K562 (cell line): ENCODE measurements around the gene CFAP69.

ENCODE experiments used
- CXXC5 ChIP-seq: fragments of 250-450 bp; sonication (Bioruptor Pico); IDR thresholded peaks from 2 replicates; pipeline ENCODE4 v1.8.0; 2022; ENCODE audit warnings: inconsistent platforms, mild to moderate bottlenecking, moderate library complexity
- EP300 ChIP-seq: IDR thresholded peaks from 2 replicates; pipeline ENCODE4 v1.6.1; 2012; ENCODE audit warnings: low read length, improper control_type of control experiment
- JUN ChIP-seq, 2 experiments: sonication (generic) in 1 of 2; formaldehyde crosslinking in 1 of 2; IDR thresholded peaks; 2 replicates each; pipeline versions ENCODE4 v1.6.1 to v1.8.0; 2012 to 2022; ENCODE audit warnings: borderline replicate concordance in 2 of 2, mild to moderate bottlenecking in 2 of 2, improper control_type of control experiment in 1 of 2, low read depth in 1 of 2, low read length in 1 of 2, missing genetic modification reagents in 1 of 2
- JUND ChIP-seq, 2 experiments: IDR thresholded peaks; 2 replicates in 1 of 2; 3 replicates in 1 of 2; pipeline ENCODE4 v1.6.1; 2011; ENCODE audit warnings: borderline replicate concordance in 2 of 2, low read depth in 2 of 2, low read length in 2 of 2, improper control_type of control experiment in 1 of 2, missing biosample characterization in 1 of 2, missing genetic modification characterization in 1 of 2, missing genetic modification reagents in 1 of 2
- MYNN ChIP-seq, 2 experiments: sonication (generic); formaldehyde crosslinking in 1 of 2; IDR thresholded peaks; 2 replicates each; pipeline versions ENCODE4 v1.5.0 to v1.6.1; 2016 to 2020; ENCODE audit warnings: antibody characterized with exemption in 1 of 2, missing genetic modification reagents in 1 of 2
- NR2C1 ChIP-seq, 2 experiments: fragments of 450-650 bp; IDR thresholded peaks; 2 replicates each; pipeline ENCODE4 v1.6.1; 2017; ENCODE audit warnings: mild to moderate bottlenecking in 2 of 2, antibody characterized with exemption in 1 of 2, inconsistent platforms in 1 of 2, missing compliant biosample characterization in 1 of 2, missing genetic modification characterization in 1 of 2
- NR3C1 ChIP-seq: sonication (generic); formaldehyde crosslinking; IDR thresholded peaks from 2 replicates; pipeline ENCODE4 v1.8.1; 2022; ENCODE audit warnings: missing genetic modification reagents
- RREB1 ChIP-seq: fragments of 250-450 bp; sonication (Bioruptor Pico); IDR thresholded peaks from 2 replicates; pipeline ENCODE4 v1.4.0; 2020
- SIN3A ChIP-seq, 2 experiments: fragments of 150-350 bp in 1 of 2; IDR thresholded peaks; 2 replicates each; pipeline ENCODE4 v1.6.1; 2011 to 2016; ENCODE audit warnings: borderline replicate concordance in 2 of 2, low read depth in 2 of 2, low read length in 2 of 2, mild to moderate bottlenecking in 2 of 2, moderate library complexity in 2 of 2; ENCODE audit not compliant: control insufficient read depth in 1 of 2
- SUPT5H ChIP-seq: fragments of 450-650 bp; IDR thresholded peaks from 2 replicates; pipeline ENCODE4 v1.6.1; 2016
- U2AF2 ChIP-seq: fragments of 200-400 bp; formaldehyde crosslinking; optimal IDR thresholded peaks from 2 replicates; pipeline ENCODE3; 2017; ENCODE audit warnings: low read depth, mild to moderate bottlenecking, low read length
- YY1 ChIP-seq, 3 experiments: IDR thresholded peaks; 2 replicates each; pipeline ENCODE4 v1.6.1; 2011; ENCODE audit warnings: low read length in 2 of 3, mild to moderate bottlenecking in 2 of 3, moderate library complexity in 2 of 3, borderline replicate concordance in 1 of 3, control low read depth in 1 of 3, low read depth in 1 of 3; ENCODE audit not compliant: insufficient read depth in 3 of 3, insufficient replicate concordance in 2 of 3, control insufficient read depth in 1 of 3, insufficient read length in 1 of 3; ENCODE audit errors: extremely low read depth in 1 of 3
- ZNF324 ChIP-seq: fragments of 250-450 bp; sonication (Bioruptor Pico); IDR thresholded peaks from 2 replicates; pipeline ENCODE4 v1.4.0; 2020; ENCODE audit warnings: mild to moderate bottlenecking

- TF ChIP-seq EP300: no peak
- TF ChIP-seq NR3C1 (CRISPR knock-in tag): no peak
- no peak for TF ChIP-seq MYNN (IDR thresholded peaks at IDR 0.05)
- no peak for TF ChIP-seq MYNN (CRISPR knock-in tag; IDR thresholded peaks at IDR 0.05)
- TF ChIP-seq ZNF324 (CRISPR knock-in tag): no peak
- TF ChIP-seq YY1 (IDR thresholded peaks at IDR 0.05; ENCODE audit: borderline replicate concordance in 1 of 3, control insufficient read depth in 1 of 3, extremely low read depth in 1 of 3, insufficient read depth in 3 of 3, insufficient read length in 1 of 3, insufficient replicate concordance in 2 of 3, low read depth in 1 of 3, low read length in 2 of 3): no peak
- no peak for TF ChIP-seq CXXC5
- no peak for TF ChIP-seq U2AF2
- TF ChIP-seq SUPT5H: no peak
- TF ChIP-seq NR2C1 (IDR thresholded peaks at IDR 0.05): no peak
- TF ChIP-seq NR2C1 (tag; IDR thresholded peaks at IDR 0.05): no peak
- TF ChIP-seq JUN (IDR thresholded peaks at IDR 0.05; ENCODE audit: borderline replicate concordance, low read depth, low read length): no peak
- no peak for TF ChIP-seq JUN (CRISPR knock-in tag; IDR thresholded peaks at IDR 0.05; ENCODE audit: borderline replicate concordance)
- no peak for TF ChIP-seq RREB1
- no peak for TF ChIP-seq SIN3A (IDR thresholded peaks at IDR 0.05; ENCODE audit: borderline replicate concordance in 2 of 2, control insufficient read depth in 1 of 2, low read depth in 2 of 2, low read length in 2 of 2)
- no peak for TF ChIP-seq JUND (IDR thresholded peaks at IDR 0.05; ENCODE audit: borderline replicate concordance, low read depth, low read length)
- TF ChIP-seq JUND (tag; IDR thresholded peaks at IDR 0.05; ENCODE audit: borderline replicate concordance, low read depth, low read length): no peak
Observed at GRCh38 chr7:90276033-90276728, 31.2 kb downstream of the CFAP69 start.
